GM23338 (cell line): ENCODE measurements around the gene LIPM. TPM values are rescaled to one million over a fixed set of nuclear protein-coding genes. Genes with fewer than 3 reads are reported as not detected.

Experiments
- ATAC-seq: fragments of 200-7000 bp; cut with Tn5 transposase; 3 replicates; pipeline ENCODE4 v1.9.1; 2020
- DNase-seq: peaks from one replicate; pipeline ENCODE4 v3.0.0-alpha.2; 2015; ENCODE audit warnings: low spot score
- H2AFZ ChIP-seq: fragments of 200-600 bp; sonication (generic); 2 replicates; pipeline ENCODE4 v1.8.0; 2016; ENCODE audit warnings: antibody characterized with exemption, mild to moderate bottlenecking, moderate library complexity
- H3F3A ChIP-seq: fragments of 200-600 bp; sonication (generic); replicated peaks from 2 replicates; pipeline ENCODE4 v1.8.0; 2017; ENCODE audit warnings: antibody characterized with exemption, mixed run types, low read depth
- H3K27ac ChIP-seq: fragments of 200-600 bp; sonication (generic); 2 replicates; pipeline ENCODE4 v1.6.1; 2016; ENCODE audit warnings: low read depth
- H3K27me3 ChIP-seq: fragments of 200-600 bp; sonication (generic); 2 replicates; pipeline ENCODE4 v1.8.0; 2016; ENCODE audit warnings: mild to moderate bottlenecking, mixed run types, moderate library complexity; ENCODE audit not compliant: insufficient read depth
- H3K36me3 ChIP-seq: fragments of 200-600 bp; sonication (generic); 2 replicates; pipeline ENCODE4 v1.8.0; 2016; ENCODE audit warnings: mild to moderate bottlenecking; ENCODE audit not compliant: insufficient read depth
- H3K4me1 ChIP-seq: fragments of 200-600 bp; sonication (generic); 2 replicates; pipeline ENCODE4 v1.8.0; 2016; ENCODE audit warnings: mild to moderate bottlenecking, moderate library complexity; ENCODE audit not compliant: insufficient read depth
- H3K4me2 ChIP-seq: fragments of 200-600 bp; sonication (generic); 2 replicates; pipeline ENCODE4 v1.7.1; 2017; ENCODE audit warnings: mixed run types
- H3K4me3 ChIP-seq: fragments of 200-600 bp; sonication (generic); 2 replicates; pipeline ENCODE4 v1.6.1; 2016; ENCODE audit warnings: mixed run types
- H3K79me2 ChIP-seq: fragments of 200-600 bp; sonication (generic); replicated peaks from 2 replicates; pipeline ENCODE4 v1.8.0; 2017; ENCODE audit warnings: mild to moderate bottlenecking; ENCODE audit not compliant: insufficient read depth
- H3K9me2 ChIP-seq: fragments of 200-600 bp; sonication (generic); 2 replicates; pipeline ENCODE4 v1.8.0; 2017; ENCODE audit not compliant: insufficient read depth
- H4K20me1 ChIP-seq: fragments of 200-600 bp; sonication (generic); replicated peaks from 2 replicates; pipeline ENCODE4 v1.8.0; 2017; ENCODE audit warnings: mild to moderate bottlenecking; ENCODE audit not compliant: insufficient read depth
- H3K27ac Mint-ChIP-seq: 2 replicates; pipeline ENCODE4 v1.8.0; 2020; ENCODE audit warnings: inconsistent platforms, mild to moderate bottlenecking, moderate library complexity, mixed read lengths
- H3K27me3 Mint-ChIP-seq: 3 replicates; pipeline ENCODE4 v1.8.0; 2022; ENCODE audit warnings: low read depth, mild to moderate bottlenecking, moderate library complexity, mixed read lengths, inconsistent platforms; ENCODE audit not compliant: insufficient read depth, poor library complexity
- H3K36me3 Mint-ChIP-seq: 3 replicates; pipeline ENCODE4 v1.8.0; 2021; ENCODE audit warnings: low read depth, mild to moderate bottlenecking, inconsistent platforms, moderate library complexity, mixed read lengths
- H3K4me1 Mint-ChIP-seq: 3 replicates; pipeline ENCODE4 v1.8.0; 2020; ENCODE audit warnings: mild to moderate bottlenecking, inconsistent platforms, mixed read lengths
- H3K4me3 Mint-ChIP-seq: 3 replicates; pipeline ENCODE4 v1.8.0; 2021; ENCODE audit warnings: moderate library complexity, mild to moderate bottlenecking, inconsistent platforms, mixed read lengths
- H3K9me3 Mint-ChIP-seq: 3 replicates; pipeline ENCODE4 v1.8.0; 2020; ENCODE audit warnings: moderate library complexity, mild to moderate bottlenecking, inconsistent platforms, mixed read lengths
- CREB1 ChIP-seq: fragments of 250-450 bp; sonication (Bioruptor Pico); IDR thresholded peaks from 2 replicates; pipeline ENCODE4 v1.5.0; 2020; ENCODE audit warnings: low read depth, mild to moderate bottlenecking, moderate library complexity
- CTCF ChIP-seq, 2 experiments: fragments of 200-600 bp in 1 of 2; sonication (generic) in 1 of 2; conservative IDR thresholded peaks; 2 replicates each; pipeline versions ENCODE4 v1.5.1 to v1.6.1; 2016 to 2017; ENCODE audit warnings: antibody characterized with exemption in 2 of 2, low read depth in 2 of 2, mild to moderate bottlenecking in 2 of 2, moderate library complexity in 1 of 2
- EZH2 ChIP-seq: fragments of 200-600 bp; sonication (generic); IDR thresholded peaks from one replicate; pipeline ENCODE4 v1.8.0; 2017; ENCODE audit warnings: antibody characterized with exemption, mild to moderate bottlenecking, low read depth; ENCODE audit not compliant: unreplicated experiment
- NANOG ChIP-seq: IDR thresholded peaks from 2 replicates; pipeline ENCODE4 v1.6.1; 2016; ENCODE audit warnings: antibody characterized with exemption, borderline replicate concordance
- POLR2AphosphoS5 ChIP-seq: IDR thresholded peaks from 2 replicates; pipeline ENCODE4 v1.6.1; 2016; ENCODE audit warnings: antibody characterized with exemption, low read depth
- REST ChIP-seq: IDR thresholded peaks from one replicate; pipeline ENCODE4 v1.6.1; 2018; ENCODE audit warnings: antibody characterized with exemption; ENCODE audit not compliant: unreplicated experiment
- ZNF114 ChIP-seq: fragments of 250-450 bp; sonication (Bioruptor Pico); IDR thresholded peaks from 2 replicates; pipeline ENCODE4 v1.5.0; 2020; ENCODE audit warnings: mild to moderate bottlenecking, moderate library complexity
- ZNF331 ChIP-seq: fragments of 250-450 bp; sonication (Bioruptor Pico); IDR thresholded peaks from 2 replicates; pipeline ENCODE4 v1.5.0; 2020; ENCODE audit warnings: low read depth, mild to moderate bottlenecking, moderate library complexity
- ZNF462 ChIP-seq: fragments of 250-450 bp; sonication (Bioruptor Pico); IDR thresholded peaks from 2 replicates; pipeline ENCODE4 v1.5.0; 2020; ENCODE audit warnings: mild to moderate bottlenecking, moderate library complexity
- polyA plus RNA-seq: library from polyadenylated mRNA; unstranded; fragments of >200 nt; fragmentation: Nextera tagmentation; extraction: Ambion mirVana; gene quantifications from 2 replicates; pipeline ENCODE4 v1.2.1, GENCODE V29; 2016
- total RNA-seq: library from RNA; depleted of rRNA; stranded (reverse); fragments of >200 nt; shearing (Covaris generic); gene quantifications from 2 replicates; pipeline ENCODE4 v1.2.3, GENCODE V29; 2014

The LIPM gene
- total and polyA plus RNA-seq, 2 experiments from 2014 or later, result not detected

DNA sequence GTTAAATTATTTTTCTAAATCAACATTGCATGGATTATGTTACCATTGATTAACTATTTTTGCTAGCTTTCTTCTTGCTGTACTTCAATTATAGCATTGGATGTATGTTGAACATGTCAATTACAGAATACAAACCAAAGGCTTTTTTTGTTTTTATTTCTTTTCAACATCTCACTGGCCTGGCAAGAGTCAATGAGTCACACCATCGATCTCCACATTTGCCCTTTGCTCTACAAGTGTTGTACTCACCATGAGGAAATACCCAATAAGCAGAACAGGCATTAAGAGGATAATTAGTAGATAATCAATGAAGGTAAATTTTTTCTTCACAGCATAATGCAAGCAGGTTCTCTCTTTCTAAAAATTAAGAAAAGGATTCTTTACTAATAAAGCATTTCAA lies 25.8 kb downstream of the LIPM start:
- Histone ChIP-seq H3K36me3 (no peaks in the 10 kb centered on the region), H3F3A (no peaks in the 10 kb centered on the region), H3K4me2 (no peak overlapping the region), H2AFZ (no peak overlapping the region; the same call in 1 of the 2 replicates), H3K27me3 (no peaks in the 10 kb centered on the region), H3K4me1 (no peaks in the 10 kb centered on the region), H3K79me2 (no peaks in the 10 kb centered on the region), H3K9me2 (no peaks in the 10 kb centered on the region), H3K4me3 (no peak overlapping the region), H3K27ac (no peak overlapping the region), H4K20me1 (no peaks in the 10 kb centered on the region)
- H3K9me3 Mint-ChIP-seq, result no peaks in the 10 kb centered on the region
- no peak for TF ChIP-seq EZH2
- TF ChIP-seq NANOG, result no peak
- TF ChIP-seq ZNF114 (CRISPR knock-in tag), result no peak
- no peak for TF ChIP-seq ZNF331 (CRISPR knock-in tag)
- TF ChIP-seq CREB1 (CRISPR knock-in tag), result no peak
- no peaks in the 10 kb centered on the region for H3K27me3 Mint-ChIP-seq
- no peak for DNase-seq
- no peak overlapping the region for H3K27ac Mint-ChIP-seq
- no peak for ATAC-seq
- H3K36me3 Mint-ChIP-seq, result no peaks in the 10 kb centered on the region
- H3K4me3 Mint-ChIP-seq, result no peak overlapping the region
- H3K4me1 Mint-ChIP-seq, result no peaks in the 10 kb centered on the region; the same call in 2 of the 3 replicates

GRCh38 chr10:88830643-88831268 lies 28.2 kb downstream of the LIPM start:
- Mint-ChIP-seq H3K4me3 (no peak overlapping the region), H3K36me3 (no peaks in the 10 kb centered on the region), H3K4me1 (no peaks in the 10 kb centered on the region; the same call in 2 of the 3 replicates), H3K27ac (no peak overlapping the region), H3K9me3 (no peaks in the 10 kb centered on the region), H3K27me3 (no peaks in the 10 kb centered on the region)
- Histone ChIP-seq H3K4me2 (no peak overlapping the region), H3K27me3 (no peaks in the 10 kb centered on the region), H3K4me1 (no peaks in the 10 kb centered on the region), H3F3A (no peaks in the 10 kb centered on the region), H3K4me3 (no peak overlapping the region), H3K27ac (no peak overlapping the region), H4K20me1 (no peaks in the 10 kb centered on the region), H3K36me3 (no peaks in the 10 kb centered on the region), H3K9me2 (no peaks in the 10 kb centered on the region), H3K79me2 (no peaks in the 10 kb centered on the region), H2AFZ (no peak overlapping the region)
- DNase-seq, result no peak
- ATAC-seq, result no peak
- TF ChIP-seq ZNF114 (CRISPR knock-in tag), result no peak
- no peak for TF ChIP-seq CREB1 (CRISPR knock-in tag)
- TF ChIP-seq NANOG, result no peak
- TF ChIP-seq ZNF331 (CRISPR knock-in tag), result no peak
- no peak for TF ChIP-seq POLR2AphosphoS5
- no peak for TF ChIP-seq REST
- no peak for TF ChIP-seq ZNF462 (CRISPR knock-in tag)
- TF ChIP-seq EZH2, result no peak
- TF ChIP-seq CTCF (conservative IDR thresholded peaks at IDR 0.05; ENCODE audit: low read depth in 2 of 2), result no peak
